ENCODE results near the gene CBX1. TPM values are rescaled to one million over a fixed set of nuclear protein-coding genes. Genes with fewer than 3 reads are reported as not detected.

Gene CBX1
- polyA plus RNA-seq, 1 experiment, result 20.7 TPM

GRCh38 chr17:48137656-48138055, 36.4 kb upstream of the CBX1 start:
- no peak for TF ChIP-seq CTCF (IDR thresholded peaks at IDR 0.05; ENCODE audit: insufficient read depth, low read depth, low read length)
- POLR2A ChIA-PET, result no interaction called here
- no peak for DNase-seq (ENCODE audit: low read depth)
- CTCF ChIA-PET, result interaction anchor here (1.0 to 1.1 kb wide), 2 partner anchors 12 to 481 kb away, joined by 3 read pairs; no protein-coding TSS in a partner anchor
- Histone ChIP-seq H3K36me3 (ENCODE audit: control insufficient read depth, insufficient read depth, low read length) (no peaks in the 10 kb centered on the region), H3K4me3 (ENCODE audit: low read depth, low read length) (no peak overlapping the region), H3K27me3 (ENCODE audit: control insufficient read depth, insufficient read depth, low read length) (peaks cover 13% of the 10 kb centered on the region)

- TF ChIP-seq CTCF (IDR thresholded peaks at IDR 0.05; ENCODE audit: insufficient read depth, low read depth, low read length), result no peak; the same call in 1 of the 2 replicates
- DNase-seq (ENCODE audit: low read depth), result no peak
- ChIA-PET CTCF (interaction anchor here (1.0 to 8.7 kb wide), 7 partner anchors 9 to 483 kb away, joined by 3 to 74 read pairs (median 4); partner anchors contain the start of gene SNX11), POLR2A (no interaction called here)
- H3K4me3 ChIP-seq (ENCODE audit: low read depth, low read length), result no peak overlapping the region
- H3K36me3 ChIP-seq (ENCODE audit: control insufficient read depth, insufficient read depth, low read length), result no peaks in the 10 kb centered on the region
- peaks cover 7% of the 10 kb centered on the region for H3K27me3 ChIP-seq (ENCODE audit: control insufficient read depth, insufficient read depth, low read length)
These were observed 33.7 kb upstream of the CBX1 start for GRCh38 chr17:48134912-48135480.

DNA sequence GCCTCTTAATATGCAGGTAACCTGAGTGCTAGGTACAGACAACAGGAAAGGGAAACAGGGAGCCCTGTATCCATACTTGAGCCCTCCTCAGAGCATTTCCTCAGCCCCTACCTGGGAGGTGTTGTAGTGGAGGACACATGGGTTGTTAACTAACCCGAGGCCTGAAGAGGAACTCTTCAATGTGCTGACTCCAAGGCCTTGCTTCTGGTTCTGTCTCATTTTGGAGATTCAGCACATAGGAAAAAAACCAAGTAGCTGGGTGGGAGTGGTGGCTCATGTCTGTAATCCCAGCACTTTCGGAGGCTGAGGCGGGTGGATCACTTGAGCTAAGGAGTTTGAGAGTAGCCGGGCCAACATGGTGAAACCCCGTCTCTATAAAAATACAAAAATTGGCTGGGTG, 31.1 kb upstream of the CBX1 start:
- CTCF ChIA-PET, result interaction anchor here (0.8 to 8.7 kb wide), 9 partner anchors 9 to 111 kb away, joined by 3 to 74 read pairs (median 6); no protein-coding TSS in a partner anchor
- no peak overlapping the region for H3K4me3 ChIP-seq (ENCODE audit: low read depth, low read length)
- peaks cover 4% of the 10 kb centered on the region for H3K27me3 ChIP-seq (ENCODE audit: control insufficient read depth, insufficient read depth, low read length)
- no peak for TF ChIP-seq CTCF (IDR thresholded peaks at IDR 0.05; ENCODE audit: insufficient read depth, low read depth, low read length)
- no peak for DNase-seq (ENCODE audit: low read depth)
- POLR2A ChIA-PET, result no interaction called here
- no peaks in the 10 kb centered on the region for H3K36me3 ChIP-seq (ENCODE audit: control insufficient read depth, insufficient read depth, low read length)

DNA sequence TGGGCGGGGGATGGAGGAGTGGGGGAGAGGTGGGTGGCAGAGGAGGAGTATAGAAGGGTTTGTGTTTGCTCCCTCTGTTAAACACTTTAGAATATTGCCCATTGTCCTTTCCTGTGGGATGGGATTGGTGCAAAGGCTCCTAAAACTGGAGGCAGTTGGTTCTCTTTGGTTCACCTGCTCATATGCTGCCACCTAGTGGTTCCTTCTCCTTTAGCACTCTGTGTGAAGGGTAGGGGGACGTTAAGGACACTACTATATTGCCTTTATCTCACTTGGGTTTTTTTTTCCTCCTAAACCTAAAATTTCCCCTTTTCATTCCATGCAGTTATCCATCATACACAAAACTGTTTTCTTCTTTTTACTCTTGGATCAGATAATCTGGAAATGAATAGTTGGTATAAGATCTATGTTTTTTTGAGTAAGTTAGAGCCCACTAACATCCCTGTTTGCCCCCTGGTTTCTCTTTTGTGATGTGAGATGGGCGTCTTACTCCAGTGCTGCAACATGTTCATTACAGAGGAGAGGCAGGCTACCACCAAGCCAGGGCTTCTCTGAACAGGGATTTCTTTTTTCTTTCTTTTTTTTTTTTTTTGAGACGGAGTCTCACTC, 30.0 kb upstream of the CBX1 start:
- CTCF ChIA-PET, result interaction anchor here (0.6 to 8.7 kb wide), 16 partner anchors 10 to 120 kb away, joined by 3 to 74 read pairs (median 6); partner anchors contain the start of gene SNX11
- Histone ChIP-seq H3K27me3 (ENCODE audit: control insufficient read depth, insufficient read depth, low read length) (peaks cover 4% of the 10 kb centered on the region), H3K36me3 (ENCODE audit: control insufficient read depth, insufficient read depth, low read length) (no peaks in the 10 kb centered on the region), H3K4me3 (ENCODE audit: low read depth, low read length) (no peak overlapping the region)
- peak; percentile 87 for TF ChIP-seq CTCF (IDR thresholded peaks at IDR 0.05; ENCODE audit: insufficient read depth, low read depth, low read length)
- DNase-seq (ENCODE audit: low read depth), result no peak
- POLR2A ChIA-PET, result no interaction called here

- Histone ChIP-seq H3K4me3 (ENCODE audit: low read depth, low read length) (no peak overlapping the region), H3K27me3 (ENCODE audit: control insufficient read depth, insufficient read depth, low read length) (peaks cover 4% of the 10 kb centered on the region), H3K36me3 (ENCODE audit: control insufficient read depth, insufficient read depth, low read length) (no peaks in the 10 kb centered on the region; the same call in 1 of the 2 replicates)
- ChIA-PET POLR2A (no interaction called here), CTCF (interaction anchor here (0.9 to 8.7 kb wide), 9 partner anchors 10 to 119 kb away, joined by 3 to 74 read pairs (median 6); no protein-coding TSS in a partner anchor)
- TF ChIP-seq CTCF (IDR thresholded peaks at IDR 0.05; ENCODE audit: insufficient read depth, low read depth, low read length), result no peak
- DNase-seq (ENCODE audit: low read depth), result no peak
These were observed 28.7 kb upstream of the CBX1 start for GRCh38 chr17:48129981-48130380.
